GM13976 (cell line): Measurements from ENCODE around the gene HBZ.

Experiments used
- DNase-seq: peaks from one replicate; pipeline ENCODE4 v3.0.0; 2012; ENCODE audit warnings: low spot score
- CTCF ChIP-seq: IDR thresholded peaks from 2 replicates; pipeline ENCODE4 v1.5.1; 2012; ENCODE audit warnings: borderline replicate concordance, mild to moderate bottlenecking; ENCODE audit not compliant: insufficient read depth; ENCODE audit errors: extremely low read depth, missing control alignments, control extremely low read depth
- in situ Hi-C: fragments of 300-500 bp; cut with MboI; formaldehyde crosslinking; loops from one replicate; pipeline ENCODE4 v1.12.0; 2022; ENCODE audit warnings: low sequenced_read_pairs, mixed read lengths, inconsistent platforms; ENCODE audit not compliant: unreplicated experiment

HBZ gene

GRCh38 chr16:133716-134115, 18.7 kb upstream of the HBZ start:
- no peak for TF ChIP-seq CTCF
- in situ Hi-C loops: no loop called here

DNA sequence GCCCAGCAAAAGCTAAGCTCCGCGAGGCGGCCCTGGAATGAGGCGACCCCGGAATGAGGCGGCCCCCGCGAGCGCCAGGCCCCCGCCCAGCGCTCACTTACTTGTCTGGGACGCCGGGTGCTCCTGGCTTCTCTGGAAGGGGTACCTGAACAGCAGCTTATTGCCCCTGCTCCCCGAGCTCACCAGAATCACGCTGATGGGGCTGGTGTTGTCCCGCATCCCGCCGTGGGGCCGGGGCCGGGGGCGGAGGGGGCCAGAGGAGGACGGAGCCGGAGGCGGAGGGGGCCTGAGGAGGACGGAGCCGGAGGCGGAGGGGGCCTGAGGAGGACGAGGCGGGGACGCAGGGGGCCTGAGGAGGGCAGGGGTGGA, 14.4 kb upstream of the HBZ start:
- in situ Hi-C loops: no loop called here
- TF ChIP-seq CTCF: no peak
- DNase-seq: peak; percentile 56

More at GRCh38 chr16:133716-134115, 18.7 kb upstream of the HBZ start:
- DNase-seq: no peak

GRCh38 chr16:140175-140857, 12.1 kb upstream of the HBZ start:
- no peak for TF ChIP-seq CTCF

GRCh38 chr16:142405-142967, 10.0 kb upstream of the HBZ start:
- in situ Hi-C loops: no loop called here
- no peak for DNase-seq
- TF ChIP-seq CTCF: no peak

More at GRCh38 chr16:140175-140857, 12.1 kb upstream of the HBZ start:
- no peak for DNase-seq
- in situ Hi-C loops: no loop called here

- DNase-seq: no peak
- in situ Hi-C loops: no loop called here
- TF ChIP-seq CTCF: no peak
Measured at GRCh38 chr16:143047-143446, 9.4 kb upstream of the HBZ start.

DNA sequence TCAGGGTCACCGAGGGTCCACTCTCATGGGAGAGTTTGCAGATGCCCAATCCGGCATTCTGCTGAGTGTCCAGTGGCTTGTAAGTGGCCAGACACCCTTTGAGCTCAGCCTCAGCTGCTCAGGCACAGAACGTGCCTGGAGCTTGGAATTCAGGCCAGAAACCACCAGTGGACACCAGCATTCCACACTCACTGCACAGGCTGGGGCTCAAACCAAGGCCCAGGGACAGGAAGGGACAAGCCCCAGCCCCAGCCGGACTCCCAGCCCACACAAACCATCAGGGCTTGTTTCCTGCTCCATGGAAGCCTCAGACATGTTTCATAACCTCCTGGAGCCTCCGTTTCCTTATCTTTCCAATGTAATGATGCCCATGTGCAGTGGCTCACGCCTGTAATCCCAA, 9.0 kb upstream of the HBZ start:
- in situ Hi-C loops: no loop called here
- TF ChIP-seq CTCF: no peak
- DNase-seq: no peak
